ENCODE measurements around the gene TMEM80. TPM values are rescaled to one million over a fixed set of nuclear protein-coding genes. Genes with fewer than 3 reads are reported as not detected.

Gene TMEM80
- total RNA-seq = 12.5 and 63.3 TPM in 2 replicates

GRCh38 chr11:695538-696248 lies at the start of gene TMEM80:
TMEM80 (plus strand) TSS chr11:695816; CDS start chr11:695828, 12 bp downstream.

GRCh38 chr11:694563-695287 lies 891 bp upstream of the TMEM80 start, which contains the start of gene DEAF1:
DEAF1 (minus strand) TSS chr11:695222; CDS start chr11:695047, 175 bp downstream.

GRCh38 chr11:705646-706438 lies 10.2 kb downstream of the TMEM80 start, which contains the start of gene EPS8L2:
EPS8L2 (plus strand) TSS chr11:706231; CDS start chr11:709408, 3,177 bp downstream.

GRCh38 chr11:747158-748006 lies 51.8 kb downstream of the TMEM80 start, which contains the start of gene TALDO1:
TALDO1 (plus strand) TSS chr11:747464; CDS start chr11:747482, 18 bp downstream.

Other genes with a start within 250 kb of the TMEM80 start
- gene PTDSS2, start 245.5 kb upstream of the TMEM80 start, total RNA-seq = 38.4 and 60.8 TPM in 2 replicates
- 211 and 362 TPM in 2 replicates for gene RNH1, start 188.6 kb upstream of the TMEM80 start, total RNA-seq
- 52.8 and 80.4 TPM in 2 replicates for gene HRAS, start 160.2 kb upstream of the TMEM80 start, total RNA-seq
- gene LRRC56, start 158.3 kb upstream of the TMEM80 start, total RNA-seq = 0.26 and 2.6 TPM in 2 replicates
- 0.39 and 1.2 TPM in 2 replicates for gene LMNTD2, start 135.1 kb upstream of the TMEM80 start, total RNA-seq
- gene RASSF7, start 134.8 kb upstream of the TMEM80 start, total RNA-seq = 6.8 and 8.1 TPM in 2 replicates
- gene PHRF1, start 119.3 kb upstream of the TMEM80 start, total RNA-seq = 17.1 and 30.9 TPM in 2 replicates
- 13.3 and 28.1 TPM in 2 replicates for gene IRF7, start 79.9 kb upstream of the TMEM80 start, total RNA-seq
- 0.26 TPM in 1 of 2 replicates, not detected in the other for gene CDHR5, start 70.9 kb upstream of the TMEM80 start, total RNA-seq
- not detected in 2 replicates for gene SCT, start 68.6 kb upstream of the TMEM80 start, total RNA-seq
- not detected in 2 replicates for gene DRD4, start 58.5 kb upstream of the TMEM80 start, total RNA-seq
- 21.5 and 33.3 TPM in 2 replicates for gene DEAF1, start 594 bp upstream of the TMEM80 start, total RNA-seq
- gene EPS8L2, start 10.4 kb downstream of the TMEM80 start, total RNA-seq = 17.9 and 20.8 TPM in 2 replicates
- gene TALDO1, start 51.6 kb downstream of the TMEM80 start, total RNA-seq = 172 and 222 TPM in 2 replicates
- gene GATD1, start 81.7 kb downstream of the TMEM80 start, total RNA-seq = 15.1 and 24.4 TPM in 2 replicates
- gene CEND1, start 94.3 kb downstream of the TMEM80 start, total RNA-seq = 2.2 and 3.8 TPM in 2 replicates
- gene SLC25A22, start 102.5 kb downstream of the TMEM80 start, total RNA-seq = 9.7 and 14.5 TPM in 2 replicates
- 13.7 and 27.5 TPM in 2 replicates for gene PIDD1, start 109.4 kb downstream of the TMEM80 start, total RNA-seq
- gene RPLP2, start 114.2 kb downstream of the TMEM80 start, total RNA-seq = 326 and 769 TPM in 2 replicates
- gene PNPLA2, start 123.1 kb downstream of the TMEM80 start, total RNA-seq = 16.7 and 39.5 TPM in 2 replicates
- gene CRACR2B, start 132.1 kb downstream of the TMEM80 start, total RNA-seq = 1.2 and 1.8 TPM in 2 replicates
- gene CD151, start 137.1 kb downstream of the TMEM80 start, total RNA-seq = 224 and 544 TPM in 2 replicates
- gene POLR2L, start 146.7 kb downstream of the TMEM80 start, total RNA-seq = 72.8 and 124 TPM in 2 replicates
- 170 and 176 TPM in 2 replicates for gene TSPAN4, start 147.0 kb downstream of the TMEM80 start, total RNA-seq
- gene CHID1, start 215.0 kb downstream of the TMEM80 start, total RNA-seq = 131 and 209 TPM in 2 replicates
- gene AP2A2, start 230.1 kb downstream of the TMEM80 start, total RNA-seq = 40.6 and 42.7 TPM in 2 replicates

All from epithelial cell of alveolus of lung (primary cell).